Neural progenitor cell (in vitro differentiated cells): ENCODE data around the gene SIL1.

Experiments
- CTCF ChIP-seq: fragments of 200-600 bp; sonication (generic); IDR thresholded peaks from 2 replicates; pipeline ENCODE4 v1.5.1; 2017; ENCODE audit warnings: antibody characterized with exemption, mild to moderate bottlenecking
- EZH2 ChIP-seq: fragments of 200-600 bp; sonication (generic); IDR thresholded peaks from 2 replicates; pipeline ENCODE4 v1.6.1; 2017; ENCODE audit warnings: antibody characterized with exemption, mild to moderate bottlenecking, moderate library complexity
- EZH2phosphoT487 ChIP-seq: fragments of 200-600 bp; sonication (generic); IDR thresholded peaks from 2 replicates; pipeline ENCODE4 v1.6.1; 2017; ENCODE audit warnings: antibody characterized with exemption

- TF ChIP-seq CTCF = no peak
- TF ChIP-seq EZH2 = no peak
- TF ChIP-seq EZH2phosphoT487 = no peak
Measured at GRCh38 chr5:139037732-139038131, 160.4 kb downstream of the SIL1 start.
